GM19035 (cell line): ENCODE data around the gene CLEC16A.
"Not testable (repeated sequence)": the region's sequence is repeated elsewhere in the genome, so short reads cannot be mapped to it uniquely, and the experiment has no call there.

Source experiments
- ATAC-seq: cut with Tn5 transposase; IDR thresholded peaks from one replicate; pipeline ENCODE4 v1.9.1; 2021; ENCODE audit not compliant: unreplicated experiment

Gene CLEC16A

GRCh38 chr16:10964891-10965326, 20.5 kb downstream of the CLEC16A start:
- ATAC-seq: peak; percentile 40

- peak; percentile 63 for ATAC-seq
Measured at GRCh38 chr16:10965440-10966061, 21.2 kb downstream of the CLEC16A start.

- no peak for ATAC-seq
Measured at GRCh38 chr16:10966129-10966528, 21.8 kb downstream of the CLEC16A start.

- ATAC-seq: not testable (repeated sequence)
Measured at GRCh38 chr16:10966559-10966958, 22.2 kb downstream of the CLEC16A start.

- no peak for ATAC-seq
Measured at GRCh38 chr16:10967986-10968385, 23.6 kb downstream of the CLEC16A start.

GRCh38 chr16:10968498-10968897, 24.1 kb downstream of the CLEC16A start:
- no peak for ATAC-seq

GRCh38 chr16:10969615-10970014, 25.3 kb downstream of the CLEC16A start:
- no peak for ATAC-seq

GRCh38 chr16:10970065-10970464, 25.7 kb downstream of the CLEC16A start:
- no peak for ATAC-seq

GRCh38 chr16:10971560-10971961, 27.2 kb downstream of the CLEC16A start:
- no peak for ATAC-seq

DNA sequence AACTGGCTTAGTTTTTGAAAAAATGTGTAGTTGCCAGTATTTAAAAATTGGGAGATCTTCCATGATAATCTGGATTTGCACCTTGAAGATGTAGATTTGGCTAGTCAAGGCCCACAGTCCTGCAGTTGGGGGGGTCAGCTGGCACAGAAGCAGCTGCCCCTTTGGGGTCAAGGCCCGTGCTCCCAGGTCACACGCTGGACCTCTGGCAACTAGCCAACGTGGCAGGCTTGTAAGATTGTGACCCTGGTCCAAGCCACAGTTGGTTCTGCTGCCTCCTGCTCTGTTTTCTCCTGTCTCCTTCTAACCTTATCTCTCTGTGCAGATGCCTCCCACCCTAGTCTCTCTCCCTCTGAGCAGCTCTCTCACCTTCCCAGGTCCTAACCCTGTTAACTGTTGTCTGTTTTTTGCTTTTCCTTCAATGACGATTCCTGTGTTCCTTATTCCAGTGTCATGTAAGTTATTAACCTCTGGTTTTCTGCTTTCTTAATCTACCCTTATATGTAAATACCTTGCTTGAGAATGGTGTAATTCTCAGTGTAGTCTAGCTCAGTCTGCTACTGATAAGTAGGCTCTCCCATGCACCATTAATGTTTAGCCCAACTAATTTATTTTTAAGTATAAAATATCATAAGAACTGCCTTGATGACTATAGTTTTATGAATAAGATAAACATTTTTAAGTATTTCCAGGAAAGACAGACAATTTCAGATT, 27.9 kb downstream of the CLEC16A start:
- ATAC-seq: no peak

- ATAC-seq: no peak
Measured at GRCh38 chr16:10972819-10973464, 28.6 kb downstream of the CLEC16A start.

GRCh38 chr16:10976634-10977033, 32.3 kb downstream of the CLEC16A start:
- no peak for ATAC-seq

- no peak for ATAC-seq
Measured at GRCh38 chr16:10978124-10978523, 33.8 kb downstream of the CLEC16A start.

DNA sequence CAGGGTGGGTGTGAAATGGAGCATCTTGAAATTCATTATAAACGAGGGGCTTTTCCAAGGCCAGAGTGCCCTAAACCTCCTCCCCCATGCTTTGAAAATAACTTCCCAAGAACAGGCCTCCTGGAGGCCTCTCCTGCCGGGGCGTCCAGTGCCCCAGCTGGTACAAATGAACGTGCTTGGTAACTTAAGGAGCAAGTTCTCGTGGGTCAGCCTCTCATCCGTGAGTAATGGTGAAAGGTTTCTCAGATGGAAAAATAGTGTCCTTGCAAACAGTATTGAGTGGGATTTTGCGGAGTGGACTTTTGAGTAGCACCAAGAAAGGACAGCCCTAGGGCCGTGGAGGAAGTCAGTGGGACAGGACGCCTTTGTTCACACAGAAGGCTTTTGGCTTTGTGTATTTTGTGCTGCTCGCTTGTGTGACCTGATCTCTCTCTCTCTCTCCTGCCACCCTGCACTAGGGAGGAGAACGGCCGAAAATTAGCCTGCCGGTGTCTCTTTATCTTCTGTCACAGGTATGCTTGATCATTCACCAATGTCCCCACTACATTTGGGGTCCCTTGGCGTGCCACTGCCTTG, 34.6 kb downstream of the CLEC16A start:
- ATAC-seq: no peak

DNA sequence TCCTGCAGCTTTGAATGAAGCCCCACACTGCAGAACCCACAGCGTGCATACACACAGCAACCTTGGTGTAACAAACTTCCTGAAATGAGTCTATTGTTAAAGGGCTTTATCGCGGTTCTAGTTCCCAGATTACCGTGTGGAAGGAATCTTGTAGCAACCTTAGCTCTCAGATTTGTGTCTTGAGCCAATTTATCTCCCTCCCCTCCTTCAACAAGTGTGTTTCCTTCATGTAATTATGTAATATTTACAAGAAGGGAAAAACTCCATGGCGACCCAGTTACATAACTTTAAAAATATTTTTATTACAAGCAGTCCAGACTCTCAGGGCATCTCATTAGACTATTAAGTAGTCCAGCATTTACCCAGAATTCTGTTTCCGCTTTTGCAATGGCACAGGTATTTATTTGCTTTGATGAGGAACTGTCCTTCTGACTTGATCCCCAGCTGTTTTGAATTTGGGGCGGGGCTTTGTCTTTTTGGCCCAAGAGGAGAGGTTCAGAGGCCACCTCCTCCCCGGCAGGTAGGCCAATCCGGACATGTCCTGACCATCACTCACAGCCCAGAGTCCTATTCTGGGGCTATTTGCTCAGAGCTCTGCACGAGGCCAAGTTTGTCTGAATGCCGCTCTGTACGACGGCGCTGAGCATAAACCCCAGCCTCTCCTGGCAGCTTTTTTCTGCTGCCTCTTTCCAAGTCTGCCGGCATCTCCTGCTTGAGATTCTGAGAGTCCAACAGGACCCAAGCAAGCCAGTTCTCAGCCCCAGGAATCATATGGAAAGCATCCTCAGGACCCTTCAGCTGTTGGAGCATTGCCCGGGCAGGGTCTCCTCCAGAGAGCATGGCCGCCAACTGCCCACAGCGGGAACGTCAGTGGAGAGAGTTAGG, 35.6 kb downstream of the CLEC16A start:
- no peak for ATAC-seq

DNA sequence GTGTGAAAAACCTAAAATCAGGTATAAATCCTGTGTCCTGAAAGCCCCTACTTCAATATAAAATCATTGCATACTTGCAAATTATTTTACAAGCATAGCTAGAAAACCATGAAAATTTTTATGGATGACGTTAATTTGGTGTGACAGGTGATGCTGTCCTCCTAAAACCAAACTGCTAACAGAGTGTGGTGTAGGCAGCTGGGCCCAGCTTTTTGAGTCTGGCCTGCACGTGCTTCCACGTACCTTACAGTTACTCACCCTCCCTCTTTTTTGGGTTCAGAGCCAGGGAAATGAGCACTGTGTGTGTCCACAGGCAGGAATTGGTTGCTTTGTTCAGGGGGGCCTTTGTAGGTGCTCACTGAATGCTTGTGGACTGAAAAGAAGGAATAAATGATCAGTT, 36.4 kb downstream of the CLEC16A start:
- no peak for ATAC-seq

GRCh38 chr16:10981697-10982216, 37.4 kb downstream of the CLEC16A start:
- ATAC-seq: peak; percentile 72

GRCh38 chr16:10982465-10983150, 38.2 kb downstream of the CLEC16A start:
- peak; percentile 8 for ATAC-seq

DNA sequence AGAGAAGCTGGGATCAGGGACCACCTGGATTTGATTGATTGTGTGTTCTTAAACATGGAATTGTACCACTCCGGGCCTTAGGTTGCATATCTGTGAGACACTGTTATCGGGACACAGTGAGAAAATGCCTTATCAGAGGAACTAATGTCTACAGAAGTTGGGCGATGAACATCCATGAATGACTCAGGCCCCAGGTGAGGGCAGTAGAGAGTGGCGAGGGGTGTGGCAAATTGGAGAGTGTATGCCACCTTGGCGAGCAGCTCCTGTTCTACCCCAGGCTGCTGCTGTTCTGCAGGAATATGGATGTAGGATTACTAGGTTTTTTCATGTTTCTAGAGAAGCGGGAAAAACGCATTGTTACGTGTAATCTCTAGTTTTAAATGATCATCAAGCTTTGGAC, 38.8 kb downstream of the CLEC16A start:
- ATAC-seq: no peak

GRCh38 chr16:10984509-10984908, 40.1 kb downstream of the CLEC16A start:
- no peak for ATAC-seq
